Activated T-helper 2 cell treated with anti-CD3 and anti-CD28 coated beads, Interferon-gamma antibody, Interleukin-2, Interleukin-4, amounts not matched to agents 10 μg/mL and 5 μg/mL and 100 μg/mL, durations not matched to agents 14 hours and 24 hours and 36 hours (primary cell): ENCODE data around the gene MAF. TPM values are rescaled to one million over a fixed set of nuclear protein-coding genes. Genes with fewer than 3 reads are reported as not detected.

Source experiments
- DNase-seq: peaks from one replicate; pipeline ENCODE4 v3.0.0; 2021; ENCODE audit warnings: low spot score
- H3K27ac Mint-ChIP-seq: one replicate; pipeline ENCODE4 v1.8.0; 2021; ENCODE audit warnings: mixed read lengths
- H3K27me3 Mint-ChIP-seq: one replicate; pipeline ENCODE4 v1.8.0; 2021; ENCODE audit warnings: low read depth, mixed read lengths
- H3K36me3 Mint-ChIP-seq: one replicate; pipeline ENCODE4 v1.8.0; 2021; ENCODE audit warnings: low read depth, mixed read lengths
- H3K4me1 Mint-ChIP-seq: one replicate; pipeline ENCODE4 v1.8.0; 2021; ENCODE audit warnings: low read depth, mixed read lengths
- H3K4me3 Mint-ChIP-seq: one replicate; pipeline ENCODE4 v1.8.0; 2021; ENCODE audit warnings: low read depth, mild to moderate bottlenecking, moderate library complexity, mixed read lengths
- H3K9me3 Mint-ChIP-seq: one replicate; pipeline ENCODE4 v1.8.0; 2021; ENCODE audit warnings: mixed read lengths
- intact Hi-C: fragments of 100-400 bp; cut with micrococcal nuclease; formaldehyde crosslinking; loops from one replicate; pipeline ENCODE4 v1.15.1; 2023
- total RNA-seq: library from RNA; stranded (reverse); gene quantifications from 2 replicates; pipeline ENCODE4 v1.2.3, GENCODE V29; 2022

Gene MAF
- total RNA-seq, 1 donor from 2014 or later = 74.2 TPM

DNA sequence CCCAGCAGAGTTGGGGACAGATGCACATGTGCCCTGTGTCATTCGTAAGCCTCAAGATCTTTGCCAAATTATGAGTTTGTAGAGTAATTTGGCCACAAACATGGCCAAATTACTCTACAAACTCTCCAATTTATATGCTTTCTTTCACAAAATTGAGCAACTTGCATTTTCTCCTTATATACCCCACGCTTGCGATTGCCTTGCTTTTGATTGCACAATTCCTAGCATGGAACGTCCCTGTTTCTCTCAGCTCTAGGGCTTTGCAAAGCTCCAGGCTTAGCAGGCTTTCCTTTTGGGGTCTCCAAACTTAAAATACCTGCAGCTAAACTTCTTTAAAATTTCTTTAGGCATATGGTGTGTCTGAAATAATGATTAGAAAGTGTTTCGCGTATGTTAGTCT is 28.5 kb upstream of the MAF start:
- Mint-ChIP-seq H3K36me3 (peaks cover 2% of the 10 kb centered on the region), H3K4me1 (peaks cover 56% of the 10 kb centered on the region), H3K4me3 (no peak overlapping the region), H3K27ac (peak overlapping the region; percentile 86), H3K9me3 (peaks cover 12% of the 10 kb centered on the region), H3K27me3 (peaks cover 9% of the 10 kb centered on the region)
- no peak for DNase-seq
- intact Hi-C loops = loop anchor here (1.0 to 5.0 kb wide), 8 partner anchors 11 to 953 kb away; no protein-coding TSS in a partner anchor

DNA sequence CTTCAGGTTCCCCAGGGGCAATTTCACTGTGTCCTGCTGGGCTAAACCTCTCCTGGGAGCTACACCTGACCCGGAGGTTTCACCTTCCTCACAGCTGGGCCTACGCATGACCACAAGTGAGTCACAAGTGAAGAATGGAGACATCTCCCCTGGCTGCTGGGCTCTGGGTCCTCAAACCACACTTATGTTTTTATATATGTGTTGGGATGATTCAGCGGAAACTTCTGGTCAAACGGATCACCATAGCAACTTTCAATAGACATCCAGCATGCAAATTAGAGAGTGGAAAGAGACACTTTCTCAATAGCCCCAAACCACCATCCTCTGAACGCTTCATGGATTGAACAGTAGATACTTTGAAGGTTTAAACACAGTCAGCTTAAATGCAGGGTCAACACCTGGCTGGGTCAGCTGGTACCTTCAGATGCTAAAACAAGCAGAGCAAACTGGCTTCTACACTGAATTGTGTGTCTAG is 28.0 kb upstream of the MAF start:
- DNase-seq = peak; percentile 74
- Mint-ChIP-seq H3K36me3 (peaks cover 2% of the 10 kb centered on the region), H3K9me3 (peaks cover 12% of the 10 kb centered on the region), H3K4me3 (peak overlapping the region; percentile 9), H3K4me1 (peaks cover 56% of the 10 kb centered on the region), H3K27me3 (peaks cover 12% of the 10 kb centered on the region), H3K27ac (peak overlapping the region; percentile 86)
- intact Hi-C loops = loop anchor here (1.0 to 5.0 kb wide), 8 partner anchors 10 to 954 kb away; no protein-coding TSS in a partner anchor

DNA sequence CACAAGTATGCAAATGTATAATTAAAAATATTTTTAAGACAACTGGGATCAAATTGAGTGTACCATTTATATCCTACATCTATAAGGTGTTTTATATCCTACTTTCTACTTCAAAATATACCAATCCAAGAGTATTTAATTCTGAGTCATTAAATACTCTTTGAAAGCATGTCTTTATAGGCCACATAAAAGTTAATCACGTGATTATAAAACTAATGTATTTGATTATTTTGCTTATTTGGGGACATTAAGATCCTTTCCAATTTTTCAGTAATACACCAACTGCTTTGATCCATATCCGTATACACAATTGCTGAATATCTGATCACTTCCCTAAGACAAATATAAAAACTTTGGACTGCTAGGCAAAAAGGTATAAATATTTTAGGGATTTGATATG is 26.6 kb upstream of the MAF start:
- H3K27me3 Mint-ChIP-seq = peaks cover 24% of the 10 kb centered on the region
- H3K36me3 Mint-ChIP-seq = peaks cover 2% of the 10 kb centered on the region
- no peak for DNase-seq
- H3K27ac Mint-ChIP-seq = no peak overlapping the region
- intact Hi-C loops = loop anchor here (5.0 kb wide), 3 partner anchors 50 to 955 kb away; no protein-coding TSS in a partner anchor
- peaks cover 49% of the 10 kb centered on the region for H3K4me1 Mint-ChIP-seq
- no peak overlapping the region for H3K4me3 Mint-ChIP-seq
- H3K9me3 Mint-ChIP-seq = peaks cover 12% of the 10 kb centered on the region

- no peak overlapping the region for H3K4me3 Mint-ChIP-seq
Observed at GRCh38 chr16:79625738-79626137, 25.2 kb upstream of the MAF start.

DNA sequence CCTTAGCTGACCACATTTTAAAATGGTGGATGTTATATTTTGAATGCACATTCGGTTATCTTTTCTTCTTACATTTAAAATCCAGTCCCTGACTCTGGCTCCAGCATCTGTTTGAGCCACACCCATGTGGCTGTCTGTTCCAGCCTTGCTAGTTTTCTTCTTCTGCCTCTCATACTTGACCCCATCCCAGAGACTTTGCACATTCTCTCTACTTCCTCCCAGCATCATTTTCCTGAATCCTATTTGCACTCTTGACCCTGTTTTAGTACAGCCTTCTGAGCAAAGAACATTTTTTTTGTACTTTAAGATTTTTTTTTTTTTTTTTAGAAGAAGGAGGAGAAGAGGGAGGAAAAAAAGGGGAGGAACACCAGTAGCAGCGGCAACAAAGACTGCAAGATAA is 23.3 kb upstream of the MAF start:
- Mint-ChIP-seq H3K4me1 (peaks cover 41% of the 10 kb centered on the region), H3K9me3 (peaks cover 13% of the 10 kb centered on the region), H3K27me3 (peaks cover 31% of the 10 kb centered on the region), H3K36me3 (peaks cover 5% of the 10 kb centered on the region), H3K4me3 (no peak overlapping the region), H3K27ac (no peak overlapping the region)
- intact Hi-C loops = no loop called here
- DNase-seq = no peak

More at GRCh38 chr16:79625738-79626137, 25.2 kb upstream of the MAF start:
- intact Hi-C loops = loop anchor here (5.0 kb wide), 3 partner anchors 52 to 957 kb away; no protein-coding TSS in a partner anchor
- H3K27me3 Mint-ChIP-seq = peaks cover 30% of the 10 kb centered on the region
- DNase-seq = no peak
- H3K27ac Mint-ChIP-seq = no peak overlapping the region
- peaks cover 2% of the 10 kb centered on the region for H3K36me3 Mint-ChIP-seq
- H3K4me1 Mint-ChIP-seq = peaks cover 45% of the 10 kb centered on the region
- peaks cover 18% of the 10 kb centered on the region for H3K9me3 Mint-ChIP-seq

DNA sequence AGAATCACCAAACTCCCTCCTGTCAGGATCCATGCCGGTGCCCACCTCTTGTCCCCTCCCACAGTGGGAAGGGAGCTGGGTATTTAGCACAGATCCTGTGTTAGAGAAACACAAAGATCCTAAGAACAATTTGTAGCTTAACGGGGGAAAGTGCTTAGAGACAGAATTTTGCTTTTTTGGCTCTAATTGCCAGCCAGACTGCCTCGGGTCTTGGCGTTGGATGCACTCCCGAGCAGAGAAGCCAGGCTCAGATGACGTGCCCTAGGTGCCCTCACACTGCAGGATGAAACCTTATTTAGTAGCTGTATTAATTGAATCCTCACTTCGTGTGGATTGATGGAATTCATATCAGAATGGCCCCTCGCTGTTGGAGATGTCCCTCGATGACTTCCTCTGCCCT is 22.5 kb upstream of the MAF start:
- Mint-ChIP-seq H3K4me3 (no peak overlapping the region), H3K9me3 (peaks cover 13% of the 10 kb centered on the region), H3K4me1 (peaks cover 41% of the 10 kb centered on the region), H3K36me3 (peaks cover 3% of the 10 kb centered on the region), H3K27me3 (peaks cover 31% of the 10 kb centered on the region), H3K27ac (no peak overlapping the region)
- intact Hi-C loops = no loop called here
- no peak for DNase-seq

DNA sequence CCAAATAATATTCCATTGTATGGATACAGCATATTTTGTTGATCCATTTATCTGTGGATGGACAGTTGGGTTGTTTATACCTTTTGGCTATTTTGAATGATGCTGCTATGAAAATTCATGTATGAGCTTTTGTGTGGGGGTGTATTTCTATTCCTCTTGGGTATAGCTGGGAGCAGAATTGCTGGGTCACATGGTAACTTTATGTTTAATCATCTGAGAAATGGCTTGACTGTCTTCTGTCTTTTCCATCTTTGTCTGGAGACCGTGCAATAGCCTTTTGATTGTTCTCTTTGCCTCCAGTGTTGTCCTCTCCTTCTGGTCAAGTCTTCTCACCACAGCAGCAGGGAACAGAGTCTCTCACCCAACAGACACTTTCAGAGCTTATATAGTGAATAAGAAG is 20.5 kb upstream of the MAF start:
- no peak overlapping the region for H3K4me3 Mint-ChIP-seq
- peaks cover 13% of the 10 kb centered on the region for H3K9me3 Mint-ChIP-seq
- H3K4me1 Mint-ChIP-seq = peaks cover 50% of the 10 kb centered on the region
- intact Hi-C loops = no loop called here
- no peak for DNase-seq
- no peak overlapping the region for H3K27ac Mint-ChIP-seq
- H3K36me3 Mint-ChIP-seq = peaks cover 3% of the 10 kb centered on the region
- peaks cover 31% of the 10 kb centered on the region for H3K27me3 Mint-ChIP-seq

DNA sequence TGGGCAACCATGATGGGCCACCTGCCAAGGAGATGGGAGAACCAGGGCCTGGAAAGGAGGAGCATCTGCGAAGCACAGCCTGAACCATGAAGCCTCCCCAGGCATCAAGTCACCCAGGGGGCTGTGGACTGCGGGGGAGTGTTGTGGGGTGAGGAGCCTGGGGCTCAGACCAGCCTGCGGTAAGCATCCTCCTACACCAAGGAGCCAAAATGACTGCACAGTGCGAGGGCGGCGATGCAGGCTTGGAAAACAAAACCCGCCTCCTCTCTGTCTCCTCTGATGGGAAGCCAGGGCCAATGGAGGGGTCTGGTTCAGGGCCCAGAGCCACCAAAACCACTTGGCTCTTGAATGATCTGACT is 18.1 kb upstream of the MAF start:
- intact Hi-C loops = loop anchor here (1.0 to 5.0 kb wide), 4 partner anchors 10 to 224 kb away; no protein-coding TSS in a partner anchor
- peak; percentile 21 for DNase-seq
- Mint-ChIP-seq H3K9me3 (peaks cover 13% of the 10 kb centered on the region), H3K4me3 (peak overlapping the region; percentile 54), H3K27ac (peak overlapping the region; percentile 86), H3K27me3 (peaks cover 20% of the 10 kb centered on the region), H3K4me1 (peaks cover 60% of the 10 kb centered on the region), H3K36me3 (peaks cover 3% of the 10 kb centered on the region)

GRCh38 chr16:79618041-79618691 is 17.6 kb upstream of the MAF start:
- H3K36me3 Mint-ChIP-seq = peaks cover 3% of the 10 kb centered on the region
- H3K27me3 Mint-ChIP-seq = peaks cover 16% of the 10 kb centered on the region
- no peak for DNase-seq
- H3K4me3 Mint-ChIP-seq = peak overlapping the region; percentile 54
- peak overlapping the region; percentile 86 for H3K27ac Mint-ChIP-seq
- intact Hi-C loops = loop anchor here (1.0 to 5.0 kb wide), 4 partner anchors 10 to 224 kb away; no protein-coding TSS in a partner anchor
- H3K4me1 Mint-ChIP-seq = peaks cover 62% of the 10 kb centered on the region
- peaks cover 13% of the 10 kb centered on the region for H3K9me3 Mint-ChIP-seq

DNA sequence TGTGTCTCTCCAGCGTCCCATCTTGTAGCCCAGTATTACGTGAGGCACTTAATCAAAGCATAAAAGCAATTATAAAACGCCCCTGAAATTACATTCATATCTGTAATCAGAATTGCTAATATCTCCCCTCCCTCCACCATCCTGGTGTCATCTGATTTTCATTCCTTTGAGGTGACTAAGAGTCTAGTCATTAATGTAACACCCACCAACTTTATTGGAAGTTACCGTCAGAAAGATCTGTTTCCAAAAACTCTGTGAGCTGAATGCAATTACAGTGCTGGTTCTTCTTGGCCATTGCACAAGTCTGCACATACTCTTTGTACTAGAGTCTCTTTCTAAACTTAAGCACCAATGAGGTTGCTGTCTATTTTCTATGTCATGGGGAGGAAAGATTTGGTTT is 12.5 kb upstream of the MAF start:
- intact Hi-C loops = no loop called here
- no peaks in the 10 kb centered on the region for H3K9me3 Mint-ChIP-seq
- H3K36me3 Mint-ChIP-seq = no peaks in the 10 kb centered on the region
- H3K4me3 Mint-ChIP-seq = no peak overlapping the region
- H3K27ac Mint-ChIP-seq = no peak overlapping the region
- peaks cover 48% of the 10 kb centered on the region for H3K4me1 Mint-ChIP-seq
- H3K27me3 Mint-ChIP-seq = peaks cover 7% of the 10 kb centered on the region
- no peak for DNase-seq

DNA sequence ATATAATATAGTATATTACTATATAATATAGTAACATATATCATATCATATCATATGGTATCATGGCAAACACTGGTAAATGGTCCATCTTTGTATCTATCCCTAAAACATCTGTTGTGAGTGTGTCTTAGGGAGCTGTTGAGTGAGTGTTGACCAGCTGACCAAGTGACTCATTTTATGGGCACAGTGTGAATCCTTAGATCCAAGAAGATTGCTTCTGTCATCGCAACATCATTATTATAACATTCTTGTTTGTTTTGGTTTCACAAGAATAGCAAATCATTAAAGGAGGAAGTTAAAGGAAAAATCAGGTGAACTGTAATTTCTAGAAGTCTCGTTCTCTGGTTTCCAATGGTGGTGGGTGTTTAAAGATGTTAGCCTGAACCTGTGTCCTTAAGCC is 11.7 kb upstream of the MAF start:
- no peak overlapping the region for H3K27ac Mint-ChIP-seq
- no peaks in the 10 kb centered on the region for H3K9me3 Mint-ChIP-seq
- intact Hi-C loops = no loop called here
- no peak overlapping the region for H3K4me3 Mint-ChIP-seq
- H3K27me3 Mint-ChIP-seq = peaks cover 12% of the 10 kb centered on the region
- no peak for DNase-seq
- H3K4me1 Mint-ChIP-seq = peaks cover 47% of the 10 kb centered on the region
- no peaks in the 10 kb centered on the region for H3K36me3 Mint-ChIP-seq

DNA sequence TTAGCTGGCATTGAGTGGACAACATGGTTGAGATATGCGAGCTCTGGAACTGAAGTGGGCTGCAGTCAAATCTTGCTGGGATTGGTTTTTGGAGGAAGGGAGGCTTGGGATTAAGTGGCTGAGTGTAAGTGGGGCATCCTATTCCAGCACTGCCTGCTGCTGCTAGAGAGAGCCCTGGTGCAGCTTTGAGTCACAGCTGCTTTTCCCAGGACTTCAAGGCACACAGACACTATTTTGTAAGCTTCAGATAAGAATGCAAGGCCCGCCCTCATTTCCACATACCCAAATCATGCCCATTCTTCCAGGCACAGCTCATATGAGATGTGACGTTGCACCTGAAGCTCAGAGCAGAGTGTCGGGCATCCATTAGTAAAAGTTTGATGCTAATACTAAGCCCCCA is 10.2 kb upstream of the MAF start:
- intact Hi-C loops = no loop called here
- peaks cover 45% of the 10 kb centered on the region for H3K4me1 Mint-ChIP-seq

GRCh38 chr16:79609861-79610260 is 9.3 kb upstream of the MAF start:
- intact Hi-C loops = loop anchor here (10.0 kb wide), 1 partner anchor 975 kb away; no protein-coding TSS in a partner anchor
- no peaks in the 10 kb centered on the region for H3K36me3 Mint-ChIP-seq
- H3K4me3 Mint-ChIP-seq = no peak overlapping the region
- no peak overlapping the region for H3K27ac Mint-ChIP-seq
- no peak for DNase-seq
- H3K4me1 Mint-ChIP-seq = peaks cover 45% of the 10 kb centered on the region
- no peaks in the 10 kb centered on the region for H3K9me3 Mint-ChIP-seq
- H3K27me3 Mint-ChIP-seq = peaks cover 12% of the 10 kb centered on the region

More for the DNA sequence above, 10.2 kb upstream of the MAF start:
- Mint-ChIP-seq H3K27me3 (peaks cover 12% of the 10 kb centered on the region), H3K36me3 (no peaks in the 10 kb centered on the region), H3K9me3 (no peaks in the 10 kb centered on the region), H3K4me3 (no peak overlapping the region), H3K27ac (no peak overlapping the region)
- no peak for DNase-seq
